GM20431 (cell line): Measurements from ENCODE around the gene ZXDC.

Experiments
- in situ Hi-C: fragments of 300-500 bp; cut with MseI, MboI; formaldehyde crosslinking; loops from one replicate; pipeline ENCODE4 v1.15.0; 2020; ENCODE audit warnings: low sequenced_read_pairs; ENCODE audit not compliant: unreplicated experiment

ZXDC gene

GRCh38 chr3:126456766-126457388, 18.8 kb downstream of the ZXDC start:
- in situ Hi-C loops, result no loop called here

GRCh38 chr3:126456211-126456610, 19.5 kb downstream of the ZXDC start:
- in situ Hi-C loops, result no loop called here

- in situ Hi-C loops, result no loop called here
Measured at GRCh38 chr3:126454437-126455198, 21.1 kb downstream of the ZXDC start.

- in situ Hi-C loops, result no loop called here
Measured at GRCh38 chr3:126454025-126454424, 21.7 kb downstream of the ZXDC start.

- in situ Hi-C loops, result no loop called here
Measured at GRCh38 chr3:126452213-126452612, 23.5 kb downstream of the ZXDC start.

GRCh38 chr3:126451511-126451910, 24.2 kb downstream of the ZXDC start:
- in situ Hi-C loops, result no loop called here

- in situ Hi-C loops, result no loop called here
Measured at GRCh38 chr3:126450744-126451143, 24.9 kb downstream of the ZXDC start.

- in situ Hi-C loops, result no loop called here
Measured at GRCh38 chr3:126450219-126450618, 25.5 kb downstream of the ZXDC start.

GRCh38 chr3:126449621-126450051, 26.1 kb downstream of the ZXDC start:
- in situ Hi-C loops, result no loop called here

- in situ Hi-C loops, result no loop called here
Measured at GRCh38 chr3:126448893-126449180, 26.9 kb downstream of the ZXDC start.

- in situ Hi-C loops, result no loop called here
Measured at GRCh38 chr3:126448136-126448892, 27.4 kb downstream of the ZXDC start.

GRCh38 chr3:126447456-126448106, 28.1 kb downstream of the ZXDC start:
- in situ Hi-C loops, result no loop called here

- in situ Hi-C loops, result no loop called here
Measured at GRCh38 chr3:126446791-126447190, 28.9 kb downstream of the ZXDC start.

GRCh38 chr3:126446301-126446700, 29.4 kb downstream of the ZXDC start:
- in situ Hi-C loops, result no loop called here

GRCh38 chr3:126445506-126445905, 30.2 kb downstream of the ZXDC start:
- in situ Hi-C loops, result no loop called here

GRCh38 chr3:126442856-126443242, 32.8 kb downstream of the ZXDC start:
- in situ Hi-C loops, result no loop called here

GRCh38 chr3:126442094-126442855, 33.4 kb downstream of the ZXDC start:
- in situ Hi-C loops, result no loop called here

- in situ Hi-C loops, result no loop called here
Measured at GRCh38 chr3:126441256-126441880, 34.3 kb downstream of the ZXDC start.

- in situ Hi-C loops, result no loop called here
Measured at GRCh38 chr3:126440709-126440995, 35.0 kb downstream of the ZXDC start.
